ENCODE data around the gene AKAP6.

DNA sequence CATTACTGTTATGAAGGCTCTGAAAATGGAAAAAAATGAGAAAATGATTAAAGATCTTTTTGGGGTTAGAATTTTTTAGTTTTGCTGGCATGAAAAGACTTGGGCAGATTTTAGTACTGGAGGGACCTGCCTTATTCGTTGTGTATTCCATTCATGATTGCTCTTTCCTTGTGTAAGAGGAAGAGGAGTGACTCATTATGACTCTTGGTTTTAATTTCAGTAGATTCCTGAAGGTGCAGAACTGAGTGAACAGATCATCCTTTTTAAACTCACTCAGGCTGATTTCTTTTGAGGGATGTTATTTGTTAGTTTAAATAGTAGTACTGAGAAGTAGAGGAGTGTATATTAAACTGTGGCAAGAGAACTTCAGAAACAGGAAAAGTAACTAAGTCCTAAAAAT lies 41.6 kb downstream of the AKAP6 start:
- TF ChIP-seq CTCF (conservative IDR thresholded peaks at IDR 0.05; ENCODE audit: low read length): no peak
- no peak for TF ChIP-seq EZH2phosphoT487 (IDR thresholded peaks at IDR 0.05; ENCODE audit: borderline replicate concordance, low read depth, low read length)

All from OCI-LY7 (cell line).